Upper lobe of left lung (tissue), 6 donors: Measurements from ENCODE around the gene ADD1. TPM values are rescaled to one million over a fixed set of nuclear protein-coding genes. Genes with fewer than 3 reads are reported as not detected.
A peak's percentile ranks its signal among the peaks of the same experiment; 100 is the strongest.

Experiments
- ATAC-seq, 2 donors: fragments of 200-7000 bp; cut with Tn5 transposase; one replicate each; pipeline ENCODE4 v1.9.1; 2022; ENCODE audit warnings: mild to moderate bottlenecking in 2 of 2, moderate library complexity in 2 of 2; ENCODE audit not compliant: low FRiP score in 2 of 2
- DNase-seq, 2 donors: peaks; one replicate each; pipeline ENCODE4 v3.0.0-alpha.2; 2019 to 2020
- H3K27ac ChIP-seq, 4 donors: fragments of 200-600 bp; sonication (generic); one replicate each; pipeline ENCODE4 v1.5.1; 2016 to 2019
- H3K27me3 ChIP-seq, 4 donors: fragments of 200-600 bp; sonication (generic); one replicate each; pipeline ENCODE4 v1.5.1; 2017 to 2019
- H3K36me3 ChIP-seq, 4 donors: fragments of 200-600 bp; sonication (generic); one replicate each; pipeline ENCODE4 v1.5.1; 2016 to 2019
- H3K4me1 ChIP-seq, 4 donors: fragments of 200-600 bp; sonication (generic); one replicate each; pipeline ENCODE4 v1.5.1; 2018 to 2019
- H3K4me3 ChIP-seq, 4 donors: fragments of 200-600 bp; sonication (generic); one replicate each; pipeline ENCODE4 v1.5.1; 2017 to 2019; ENCODE audit warnings: mild to moderate bottlenecking in 2 of 4, moderate library complexity in 1 of 4
- H3K9me3 ChIP-seq, 4 donors: fragments of 200-600 bp; sonication (generic); one replicate each; pipeline ENCODE4 v1.5.1; 2018 to 2019
- CTCF ChIP-seq, 6 experiments: fragments of 450-650 bp in 4 of 6; fragments of 200-600 bp in 2 of 6; sonication (generic) in 2 of 6; IDR thresholded peaks; one replicate each; pipeline ENCODE4 v1.5.1; 2016 to 2019; ENCODE audit warnings: antibody characterized with exemption in 6 of 6
- EP300 ChIP-seq, 4 donors: sonication (generic); formaldehyde crosslinking; IDR thresholded peaks; one replicate each; pipeline ENCODE4 v1.5.1; 2017; ENCODE audit warnings: antibody characterized with exemption in 4 of 4, control low read depth in 2 of 4
- POLR2A ChIP-seq, 4 donors: fragments of 450-650 bp; IDR thresholded peaks; one replicate each; pipeline ENCODE4 v1.5.1; 2016 to 2017; ENCODE audit warnings: antibody characterized with exemption in 4 of 4, mild to moderate bottlenecking in 2 of 4
- POLR2AphosphoS5 ChIP-seq, 2 donors: sonication (generic); formaldehyde crosslinking; IDR thresholded peaks; one replicate each; pipeline ENCODE4 v1.5.1; 2017; ENCODE audit warnings: antibody characterized with exemption in 2 of 2
- WGBS, 2 donors: methylation state at CpG; one replicate each; pipeline ENCODE4 v1.1.5; 2017 to 2018; 5-methylcytosine and 5-hydroxymethylcytosine counted together
- total RNA-seq, 6 donors: library from RNA; depleted of rRNA in 4 of 6; stranded (reverse); fragments of >200 nt in 4 of 6; gene quantifications; one replicate each; pipeline versions ENCODE4 v1.1.0 to v1.2.1, GENCODE V29; 2016 to 2021
- donor health status: DM: no; HTN: no; CAD: no; lungs with moderate emphysema.
- donor health status: DM: no; HTN: yes; CAD: no; lungs with severe emphysema.

The ADD1 gene
- total RNA-seq, 6 donors from 2014 or later = 184 to 651 (median 290) TPM

GRCh38 chr4:2799971-2800690 lies 43.5 kb upstream of the ADD1 start:
- Histone ChIP-seq H3K9me3 (no peaks in the 10 kb centered on the region), H3K4me3 (peak overlapping the region in 3 of 4 donors; percentile 16 to 49 (median 31)), H3K36me3 (no peaks in the 10 kb centered on the region), H3K27ac (peak overlapping the region; percentile 90 to 94 (median 92)), H3K4me1 (peaks cover 94 to 98% (median 96%) of the 10 kb centered on the region in 4 donors), H3K27me3 (no peaks in the 10 kb centered on the region)
- ATAC-seq (peak in 1 of 2 donors; percentile 9), DNase-seq (peak; percentile 62 to 73)
- WGBS, 2 donors = 47 to 52% methylated on average over 4 to 18 of the region's 23 CpGs
- TF ChIP-seq POLR2A (IDR thresholded peaks at IDR 0.05) (no peak), CTCF (IDR thresholded peaks at IDR 0.05) (peak in 3 of 6 experiments; percentile 3 to 28 (median 11))

- Histone ChIP-seq H3K27ac (peak overlapping the region; percentile 90 to 94 (median 92)), H3K9me3 (no peaks in the 10 kb centered on the region), H3K27me3 (no peaks in the 10 kb centered on the region), H3K4me3 (peak overlapping the region in 3 of 4 donors; percentile 16 to 49 (median 31)), H3K36me3 (no peaks in the 10 kb centered on the region), H3K4me1 (peaks cover 94 to 98% (median 96%) of the 10 kb centered on the region in 4 donors)
- ATAC-seq (peak; percentile 65 to 79), DNase-seq (peak; percentile 91 to 92)
- peak in 1 of 4 donors; percentile 65 for TF ChIP-seq POLR2A (IDR thresholded peaks at IDR 0.05)
- peak in 1 of 4 donors; percentile 15 for TF ChIP-seq EP300 (IDR thresholded peaks at IDR 0.05)
- TF ChIP-seq CTCF (IDR thresholded peaks at IDR 0.05) = no peak
- TF ChIP-seq POLR2AphosphoS5 (IDR thresholded peaks at IDR 0.05) = peak; percentile 28 to 68
- 15 to 18% methylated on average over 9 to 29 of the region's 29 CpGs for WGBS, 2 donors
Measured at GRCh38 chr4:2800691-2801596, 42.7 kb upstream of the ADD1 start.

- ATAC-seq = no peak
- H3K36me3 ChIP-seq = no peaks in the 10 kb centered on the region
- H3K27me3 ChIP-seq = no peaks in the 10 kb centered on the region
- peak; percentile 20 to 36 for DNase-seq
- TF ChIP-seq CTCF (IDR thresholded peaks at IDR 0.05) = no peak
- no peak for TF ChIP-seq POLR2A (IDR thresholded peaks at IDR 0.05)
- no peak overlapping the region for H3K4me3 ChIP-seq
- 93 to 95% methylated on average over 23 to 27 of the region's 27 CpGs for WGBS, 2 donors
- peaks cover 94 to 98% (median 96%) of the 10 kb centered on the region in 4 donors for H3K4me1 ChIP-seq
- peak overlapping the region in 3 of 4 donors; percentile 80 to 93 (median 86) for H3K27ac ChIP-seq
- no peaks in the 10 kb centered on the region for H3K9me3 ChIP-seq
Measured at GRCh38 chr4:2802618-2803531, 40.8 kb upstream of the ADD1 start.

GRCh38 chr4:2803624-2804448 lies 39.8 kb upstream of the ADD1 start:
- no peaks in the 10 kb centered on the region for H3K9me3 ChIP-seq
- TF ChIP-seq EP300 (IDR thresholded peaks at IDR 0.05) = peak in 2 of 4 donors; percentile 17 to 69
- TF ChIP-seq CTCF (IDR thresholded peaks at IDR 0.05) = peak in 3 of 6 experiments; percentile 15 to 28 (median 21)
- peak; percentile 25 to 70 for TF ChIP-seq POLR2AphosphoS5 (IDR thresholded peaks at IDR 0.05)
- TF ChIP-seq POLR2A (IDR thresholded peaks at IDR 0.05) = peak in 1 of 4 donors; percentile 63
- H3K36me3 ChIP-seq = no peaks in the 10 kb centered on the region
- no peaks in the 10 kb centered on the region for H3K27me3 ChIP-seq
- H3K27ac ChIP-seq = peak overlapping the region; percentile 76 to 93 (median 83)
- H3K4me3 ChIP-seq = no peak overlapping the region
- 87 to 89% methylated on average over 16 to 20 of the region's 20 CpGs for WGBS, 2 donors
- ATAC-seq (peak in 1 of 2 donors; percentile 20), DNase-seq (peak; percentile 15 to 81)
- H3K4me1 ChIP-seq = peaks cover 88 to 95% (median 94%) of the 10 kb centered on the region in 4 donors
